Fibroblast of peridontal ligament (primary cell): ENCODE data around the gene HSPBP1.

Source experiments
- DNase-seq: peaks from one replicate; pipeline ENCODE4 v3.0.0-alpha.2; 2010; ENCODE audit errors: extremely low read depth

HSPBP1 gene

DNA sequence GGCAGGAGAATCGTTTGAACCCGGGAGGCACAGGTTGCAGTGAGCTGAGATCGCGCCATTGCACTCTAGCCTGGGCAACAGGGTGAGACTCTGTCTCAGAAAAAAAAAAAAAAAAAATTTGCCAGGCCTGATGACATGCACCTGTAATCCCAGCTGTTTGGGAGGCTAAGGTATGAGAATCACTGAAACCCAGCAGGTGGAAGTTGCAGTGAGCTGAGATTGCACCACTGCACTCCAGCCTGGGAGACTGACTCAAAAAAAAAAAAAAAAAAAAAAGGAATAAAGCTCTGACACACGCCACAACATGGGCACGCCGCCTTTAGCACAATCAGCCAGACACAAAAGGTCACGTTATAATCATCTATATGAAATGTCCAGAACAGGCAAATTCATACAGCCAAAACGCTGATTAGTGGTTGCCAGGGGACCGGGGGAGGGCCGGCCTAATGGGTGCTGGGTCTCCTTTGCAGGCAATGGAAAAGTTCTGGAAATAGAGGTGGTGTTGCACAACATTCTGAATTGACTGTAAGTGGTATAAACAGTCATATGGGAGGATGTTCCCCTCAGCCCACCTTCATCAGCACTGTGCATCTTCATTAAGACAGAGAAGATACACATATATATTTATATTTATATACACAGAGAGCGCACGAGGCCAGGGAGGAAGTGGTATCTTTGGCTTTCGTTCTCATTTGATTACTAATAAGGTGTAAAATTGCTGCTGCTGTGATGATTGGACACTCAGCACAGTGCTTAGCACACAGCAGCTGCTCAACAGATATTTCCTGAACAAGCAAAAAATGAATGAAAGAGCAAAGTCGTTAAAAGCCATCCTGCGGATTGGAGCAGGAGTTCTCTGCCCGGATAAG lies 3.8 kb downstream of the HSPBP1 start:
- no peak for DNase-seq

DNA sequence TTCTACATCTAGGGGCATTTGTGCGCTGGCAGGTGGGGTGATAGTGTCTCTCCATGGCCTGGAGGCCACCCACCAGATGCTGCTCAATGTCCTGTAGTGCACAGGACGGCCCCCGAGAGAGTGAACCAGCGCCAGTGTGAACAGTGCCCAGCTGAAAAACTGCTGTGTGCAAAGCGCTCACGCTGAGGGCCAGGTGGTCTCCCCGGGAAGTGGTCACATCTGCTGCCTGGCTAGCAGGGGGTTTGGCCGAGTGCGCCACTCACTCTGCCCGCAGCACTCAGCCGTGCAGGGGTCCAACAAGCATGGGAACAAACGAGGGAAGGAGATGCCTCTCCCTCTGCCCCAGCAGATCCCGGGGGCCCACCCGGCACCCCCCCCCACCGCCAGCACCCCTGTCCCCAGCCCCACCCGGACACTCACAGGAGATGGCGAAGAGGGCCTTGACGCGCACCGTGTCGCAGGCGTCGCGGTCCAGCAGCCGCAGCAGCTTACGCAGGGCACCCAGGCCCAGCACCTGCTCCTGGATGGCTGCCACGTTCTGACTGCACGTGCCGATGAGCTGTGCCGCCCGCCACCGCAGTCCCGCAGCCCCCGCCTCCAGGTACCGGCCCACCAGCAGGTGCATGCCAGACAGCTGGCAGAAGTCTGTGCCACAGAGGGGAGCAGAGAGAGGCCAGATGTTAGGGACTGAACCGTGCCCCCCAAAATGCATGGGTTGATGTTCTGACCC lies 5.8 kb downstream of the HSPBP1 start:
- no peak for DNase-seq

- DNase-seq = no peak
Measured at GRCh38 chr19:55272142-55272541, 7.8 kb downstream of the HSPBP1 start.

DNA sequence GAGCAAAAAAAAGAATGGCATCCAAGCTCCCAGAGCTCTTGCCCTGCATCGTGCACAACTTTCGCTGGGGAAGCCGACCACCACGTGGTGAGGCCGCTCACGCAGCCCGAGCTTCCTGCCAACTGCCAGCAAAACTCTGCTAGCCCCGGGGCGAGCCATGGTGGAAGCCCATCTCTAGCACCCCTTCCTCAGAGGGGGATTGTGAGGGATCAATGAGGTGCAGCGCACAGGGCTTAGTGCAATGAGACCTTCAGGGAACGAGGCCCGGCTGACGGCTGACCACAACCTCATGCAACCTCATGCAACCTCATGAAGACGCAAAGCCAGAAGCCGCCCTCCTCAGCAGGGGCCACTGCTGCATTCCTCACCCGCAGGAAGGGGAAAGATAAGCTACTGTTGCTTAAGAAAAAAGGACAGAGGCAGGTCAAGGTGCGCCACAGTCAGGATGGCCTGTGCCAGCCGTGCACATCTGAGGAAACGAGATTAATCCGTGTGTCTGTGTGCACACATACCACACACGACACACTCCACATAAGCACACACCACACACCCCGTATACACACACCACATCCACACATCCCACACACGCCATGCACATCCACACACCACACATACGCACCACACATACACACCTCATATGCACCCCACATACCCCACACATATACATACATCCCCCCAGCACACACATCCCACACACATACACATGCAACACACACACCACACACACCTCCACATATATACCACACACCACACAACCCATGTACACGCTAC lies 9.6 kb downstream of the HSPBP1 start:
- no peak for DNase-seq

DNA sequence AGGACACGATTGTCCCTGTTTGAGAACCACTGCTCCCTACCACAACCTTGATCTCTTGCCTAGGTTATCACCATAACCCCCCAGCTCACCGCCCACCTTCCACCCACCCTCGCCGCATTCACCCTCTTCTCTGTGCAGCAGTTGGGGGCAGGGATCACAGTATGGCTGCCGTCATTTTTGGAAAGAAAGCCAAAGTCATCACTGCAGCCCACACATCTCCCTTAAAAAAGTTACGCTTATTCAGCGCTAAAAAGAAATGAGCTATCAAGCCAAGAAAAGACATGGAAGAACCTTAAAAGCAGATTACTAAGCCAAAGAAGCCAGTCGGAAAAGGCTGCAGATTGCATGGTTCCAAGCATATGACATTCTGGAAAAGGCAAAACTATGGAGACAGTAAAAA lies 10.6 kb downstream of the HSPBP1 start:
- no peak for DNase-seq

GRCh38 chr19:55266840-55267239 lies 13.1 kb downstream of the HSPBP1 start:
- DNase-seq = no peak

- no peak for DNase-seq
Measured at GRCh38 chr19:55266404-55266803, 13.5 kb downstream of the HSPBP1 start.

- DNase-seq = no peak
Measured at GRCh38 chr19:55265723-55266386, 14.1 kb downstream of the HSPBP1 start.

DNA sequence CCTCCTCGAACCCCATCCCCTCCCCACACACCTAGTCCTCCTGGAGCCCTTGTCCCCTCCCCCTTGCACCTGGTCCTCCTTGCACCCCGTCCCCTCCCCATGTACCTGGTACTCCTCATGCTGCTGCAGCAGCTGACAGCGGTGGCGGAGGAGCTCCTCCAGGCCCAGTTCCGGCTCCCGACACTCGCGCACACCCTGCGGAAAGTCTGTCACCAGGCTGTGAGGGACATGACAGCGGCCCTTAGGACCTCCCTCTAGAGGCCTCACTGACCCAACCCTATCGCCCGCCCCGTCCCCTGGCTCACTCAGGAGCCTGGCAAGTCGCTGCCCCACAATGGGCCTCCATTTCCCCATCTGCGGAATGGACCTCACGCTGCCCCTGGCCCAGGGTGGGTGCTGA lies 14.7 kb downstream of the HSPBP1 start:
- no peak for DNase-seq

GRCh38 chr19:55264531-55264930 lies 15.4 kb downstream of the HSPBP1 start:
- DNase-seq = no peak

- no peak for DNase-seq
Measured at GRCh38 chr19:55262359-55262758, 17.6 kb downstream of the HSPBP1 start.

DNA sequence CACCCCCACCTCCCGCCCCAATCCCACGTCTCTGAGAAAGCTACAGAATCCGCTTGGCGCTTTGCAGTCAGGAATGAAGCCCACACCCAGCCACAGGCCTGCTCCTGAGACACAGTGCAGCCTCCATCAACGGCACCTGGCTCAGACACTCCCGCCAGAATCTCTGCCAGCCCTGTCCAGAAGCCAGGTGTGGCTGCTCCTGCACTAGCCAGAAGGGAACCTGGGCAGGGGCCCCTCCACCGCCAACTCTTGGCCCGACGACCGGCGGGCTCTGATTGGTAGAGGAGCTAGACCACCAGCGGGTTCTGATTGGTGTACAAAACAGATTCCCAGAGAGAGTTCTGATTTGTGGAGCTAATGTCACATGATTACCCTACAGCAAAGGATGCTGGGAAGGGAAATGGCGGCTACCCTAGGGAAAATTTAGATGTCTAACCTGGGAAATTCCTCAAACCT lies 18.2 kb downstream of the HSPBP1 start:
- no peak for DNase-seq

GRCh38 chr19:55259540-55260210 lies 20.2 kb downstream of the HSPBP1 start:
- DNase-seq = no peak

DNA sequence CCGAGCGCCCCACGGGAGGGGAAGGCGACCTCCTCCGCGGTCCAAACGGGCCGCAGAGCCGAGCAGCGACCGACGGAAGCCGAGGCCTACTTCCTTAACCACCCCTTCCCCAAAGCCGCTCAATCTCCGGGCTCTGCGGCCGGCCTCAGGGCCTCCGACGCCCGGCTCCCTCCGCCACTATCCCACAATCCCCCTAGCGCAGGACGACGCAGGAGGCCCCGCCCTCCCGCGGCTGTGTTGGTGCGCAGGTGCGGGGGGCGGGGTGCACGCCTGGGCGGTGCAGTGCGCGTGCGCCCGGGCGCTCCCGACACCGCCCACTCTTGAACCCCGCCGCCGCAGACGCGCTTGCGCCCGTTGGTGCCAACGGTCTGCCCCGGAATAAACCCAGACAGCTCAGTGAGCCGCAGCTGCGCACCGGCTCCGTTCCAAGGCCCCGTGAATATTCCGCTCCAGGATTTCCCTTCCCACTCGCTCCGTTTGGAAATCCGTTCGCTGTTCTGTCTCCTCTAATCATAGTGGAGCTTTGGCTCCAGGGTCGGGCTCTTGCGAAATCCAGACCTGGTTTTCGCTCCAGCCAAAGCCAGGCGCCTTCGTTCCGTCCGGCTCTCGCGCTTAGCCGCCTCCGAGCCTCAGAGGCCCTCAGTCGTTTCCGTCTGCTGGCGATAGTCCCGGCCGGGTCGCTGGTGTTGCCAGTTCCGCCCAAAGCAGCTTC lies 20.9 kb downstream of the HSPBP1 start, which contains the start of gene PPP6R1:
TSS of gene PPP6R1 (minus strand) at position 190 of the 712 bp plus-strand sequence. CDS start 11,914 bp downstream, outside the sequence.
- DNase-seq = peak; percentile 100

DNA sequence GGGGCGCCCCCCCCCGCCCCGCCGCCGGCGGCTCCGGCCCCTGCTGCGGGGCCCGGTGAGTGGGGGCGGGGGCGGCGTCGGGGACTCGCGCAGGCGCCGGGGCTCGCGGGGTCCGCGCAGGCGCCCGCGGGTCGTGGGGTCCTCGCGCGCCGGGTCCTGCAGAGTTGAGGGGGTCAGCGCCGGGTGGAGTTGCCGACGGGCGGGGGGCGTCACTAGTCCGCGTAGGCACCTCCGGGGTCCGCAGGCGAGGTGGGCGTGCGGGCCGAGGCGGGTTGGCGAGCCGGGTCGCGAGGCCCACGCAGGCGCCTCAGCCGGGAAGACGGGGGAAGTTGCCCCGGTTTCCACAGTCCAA lies 21.5 kb downstream of the HSPBP1 start:
- DNase-seq = no peak

DNA sequence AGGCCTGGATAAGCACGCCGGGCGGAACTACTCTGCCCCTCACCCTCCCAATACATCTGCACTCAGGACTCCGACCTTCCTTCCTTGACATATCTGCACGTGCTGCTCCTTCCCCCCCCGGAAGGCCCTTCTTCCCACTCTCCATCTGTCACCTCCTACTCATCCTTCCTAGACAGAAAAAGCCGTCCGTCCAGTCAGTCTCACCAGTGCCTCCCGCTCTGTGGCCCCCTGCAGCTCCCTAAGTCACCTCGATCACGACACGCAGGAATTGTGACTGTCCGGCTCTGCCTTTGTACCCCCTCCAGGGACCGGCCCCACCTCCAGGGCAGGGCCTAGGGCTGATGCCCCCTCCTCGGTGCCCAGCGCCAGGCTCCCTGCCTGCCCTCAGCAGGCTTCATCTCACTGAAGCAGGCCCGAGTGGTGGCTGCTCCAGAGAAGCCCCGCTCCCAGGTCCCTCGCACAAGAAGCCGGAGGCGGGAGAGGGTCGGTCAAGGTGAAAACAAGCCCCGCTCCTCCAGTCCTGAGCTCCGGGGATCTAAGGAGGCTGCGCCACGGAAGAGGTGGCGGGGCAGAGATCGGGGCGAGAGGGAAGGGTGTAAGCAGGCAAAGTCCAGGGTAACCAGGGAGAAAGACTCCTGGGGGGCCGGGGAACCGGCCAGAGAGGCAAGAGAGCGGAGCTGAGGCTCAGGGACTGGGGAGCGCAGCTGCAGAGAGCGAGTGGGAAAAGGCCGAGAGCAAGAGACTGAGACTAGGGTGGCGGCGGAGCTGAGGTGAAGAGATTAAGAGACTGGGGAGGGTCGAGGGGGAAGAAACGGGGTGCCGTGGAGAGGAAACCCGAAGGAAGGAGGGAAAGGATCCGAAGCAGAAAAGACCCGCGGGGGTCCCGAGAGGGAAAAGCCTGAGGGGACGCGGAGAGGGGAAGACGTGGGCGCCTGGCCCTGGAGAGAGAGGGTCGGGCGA lies 22.2 kb downstream of the HSPBP1 start:
- peak; percentile 5 for DNase-seq

DNA sequence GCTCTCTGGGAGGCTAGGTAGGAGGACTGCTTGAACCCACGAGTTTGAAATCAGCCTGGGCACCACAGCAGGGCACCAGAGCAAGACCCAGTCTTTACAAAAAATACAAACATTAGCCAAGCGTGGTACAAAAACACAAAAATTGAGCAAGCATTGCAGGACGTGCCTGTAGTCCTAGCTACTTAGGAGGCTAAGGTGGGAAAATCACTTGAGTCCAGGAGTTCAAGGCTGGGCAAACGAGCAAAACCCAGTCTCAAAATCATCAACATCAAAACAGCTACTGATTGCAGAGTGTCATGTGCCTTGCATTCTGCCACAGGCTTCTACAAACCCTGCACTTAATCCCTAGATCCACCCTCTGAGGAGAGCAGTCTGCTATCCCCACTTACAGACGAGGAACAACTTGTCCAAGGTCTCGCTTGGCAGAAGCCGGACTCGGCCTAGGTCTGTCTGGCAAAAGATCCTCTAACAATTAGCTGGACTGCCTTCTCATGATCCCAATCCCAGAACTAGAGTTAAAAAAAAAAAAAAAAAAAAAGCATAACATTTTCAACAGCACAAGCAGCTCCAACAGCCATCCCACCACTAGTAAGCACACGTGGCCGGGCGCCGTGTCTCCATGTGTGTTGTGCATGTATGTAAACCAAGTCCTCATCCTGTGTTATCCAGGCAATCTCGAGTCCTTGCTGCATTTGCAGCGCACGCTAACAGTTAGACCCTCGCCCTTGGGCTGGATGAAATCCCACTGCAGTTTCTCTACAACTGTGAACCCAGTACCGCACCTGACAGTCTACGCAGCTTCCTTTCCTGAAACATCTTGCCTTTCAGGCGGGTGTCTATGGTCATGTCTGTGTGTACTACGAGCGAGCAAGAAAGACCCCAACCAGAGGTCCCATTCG lies 23.1 kb downstream of the HSPBP1 start:
- DNase-seq = peak; percentile 5
